NK-92 treated with Interleukin-12 subunit alpha and Interleukin-12 subunit beta, amount 100 ng/mL, for 24 hours (cell line): ENCODE results near the gene STK24.
"Not testable (repeated sequence)": the region's sequence is repeated elsewhere in the genome, so short reads cannot be mapped to it uniquely, and the experiment has no call there.

Experiments used
- DNase-seq: peaks from one replicate; lab custom pipeline; 2025; lab: John Stamatoyannopoulos, UW

The STK24 gene

DNA sequence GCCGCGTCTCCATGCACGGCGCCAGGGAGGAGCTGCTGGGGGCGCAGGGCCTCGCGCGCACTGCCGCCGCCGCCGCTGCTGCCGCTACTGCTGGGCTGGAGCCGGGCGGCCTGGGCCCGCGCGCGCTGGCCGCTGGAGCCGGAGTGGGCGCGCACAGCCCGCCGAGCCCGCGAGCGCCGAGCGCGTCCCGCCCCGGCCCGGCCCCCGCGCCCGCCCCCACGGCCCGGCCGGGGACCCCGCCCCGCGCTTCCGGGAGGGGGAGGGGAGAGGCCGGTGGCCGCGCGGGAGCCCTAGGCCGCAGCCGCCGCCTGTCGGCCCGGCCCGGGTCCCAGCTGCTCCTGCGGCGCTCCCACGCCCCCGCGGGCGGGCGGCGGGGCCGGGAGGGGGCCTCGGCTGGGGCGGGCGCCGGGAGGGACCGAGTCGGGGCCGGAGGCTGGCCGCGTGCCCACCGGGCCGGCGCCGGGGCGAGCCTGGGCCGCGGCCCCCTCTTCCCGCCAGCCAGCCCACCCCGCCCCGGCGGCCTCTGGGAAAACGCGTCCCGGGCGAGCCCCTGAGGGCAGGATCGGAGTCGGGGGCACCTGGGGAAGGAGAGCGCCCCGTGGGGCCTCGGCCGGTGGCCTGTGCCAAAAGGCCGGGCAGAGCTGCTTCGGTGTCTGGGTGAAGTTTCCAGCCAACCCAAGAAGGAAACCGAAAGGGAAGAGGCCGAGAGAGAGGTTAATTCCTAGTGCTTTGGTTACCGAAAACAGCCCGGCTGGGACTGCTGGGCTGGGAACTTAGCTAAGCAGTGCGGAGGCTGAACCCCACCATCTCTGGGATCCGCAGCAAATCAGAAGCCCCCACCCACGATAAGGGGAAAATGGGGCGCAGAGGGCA is at the start of gene STK24:
TSS of gene STK24 (minus strand) at position 145 of the 873 bp plus-strand sequence. CDS start 321 bp downstream, outside the sequence.
- DNase-seq, result peak; percentile 31

GRCh38 chr13:98626298-98626935 is 49.5 kb upstream of the STK24 start:
- DNase-seq, result no peak

- DNase-seq, result not testable (repeated sequence)
Measured at GRCh38 chr13:98624589-98624988, 47.7 kb upstream of the STK24 start.

DNA sequence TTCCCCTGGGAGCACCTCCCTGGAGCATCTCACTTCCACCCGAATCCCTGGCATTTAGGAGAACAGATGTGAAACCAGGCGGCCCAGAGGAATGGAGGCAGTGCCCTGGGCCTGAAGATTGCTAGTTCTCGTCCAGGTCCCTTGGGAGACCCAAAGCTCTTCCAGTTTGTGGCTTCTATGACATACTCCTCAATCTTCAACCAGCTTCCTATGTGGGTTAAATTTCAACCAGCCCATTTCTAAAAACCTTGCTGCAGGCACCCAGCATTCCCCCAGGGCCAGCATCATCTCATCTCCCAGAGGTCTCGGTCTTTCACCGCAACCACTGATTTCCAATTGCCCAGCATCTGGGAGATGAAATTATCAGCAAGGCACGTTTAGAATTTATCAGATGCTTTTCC is 46.0 kb upstream of the STK24 start:
- DNase-seq, result no peak

GRCh38 chr13:98619556-98619955 is 42.6 kb upstream of the STK24 start:
- no peak for DNase-seq

DNA sequence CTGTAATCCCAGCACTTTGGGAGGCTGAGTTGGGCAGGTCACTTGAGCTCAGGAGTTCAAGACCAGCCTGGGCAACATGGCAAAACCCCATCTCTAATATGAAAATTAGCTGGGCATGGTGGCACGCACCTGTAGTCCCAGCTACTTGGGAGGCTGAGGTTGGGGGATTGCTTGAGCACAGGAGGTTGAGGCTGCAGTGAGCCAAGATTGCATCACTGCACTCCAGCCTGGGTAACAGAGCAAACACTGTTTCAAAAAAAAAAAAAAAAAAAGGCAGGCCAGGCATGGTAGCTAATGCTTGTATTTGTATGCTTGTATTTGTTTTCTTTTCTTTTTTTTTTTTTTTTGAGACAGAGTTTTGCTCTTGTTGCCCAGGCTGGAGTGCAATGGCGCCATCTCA is 38.7 kb upstream of the STK24 start:
- DNase-seq, result not testable (repeated sequence)

GRCh38 chr13:98613591-98613990 is 36.7 kb upstream of the STK24 start:
- no peak for DNase-seq

DNA sequence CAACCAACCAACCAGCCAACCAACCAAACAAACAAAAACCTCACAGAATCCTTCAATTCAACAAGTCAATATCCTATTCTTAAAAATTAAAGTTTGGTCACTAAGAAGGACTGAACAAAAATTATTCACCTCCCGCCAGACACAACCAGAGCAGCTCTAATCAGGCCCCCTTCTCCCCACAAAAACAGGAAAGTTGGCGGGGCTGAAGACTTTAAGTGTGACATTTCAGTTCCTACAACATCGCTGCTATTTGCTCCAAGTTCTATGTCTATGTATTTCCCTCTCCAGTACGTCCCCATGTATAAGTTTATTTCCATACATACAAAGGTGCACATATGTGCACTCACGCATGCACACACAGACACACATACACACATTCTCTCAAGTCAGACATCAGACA is 32.8 kb upstream of the STK24 start:
- no peak for DNase-seq

DNA sequence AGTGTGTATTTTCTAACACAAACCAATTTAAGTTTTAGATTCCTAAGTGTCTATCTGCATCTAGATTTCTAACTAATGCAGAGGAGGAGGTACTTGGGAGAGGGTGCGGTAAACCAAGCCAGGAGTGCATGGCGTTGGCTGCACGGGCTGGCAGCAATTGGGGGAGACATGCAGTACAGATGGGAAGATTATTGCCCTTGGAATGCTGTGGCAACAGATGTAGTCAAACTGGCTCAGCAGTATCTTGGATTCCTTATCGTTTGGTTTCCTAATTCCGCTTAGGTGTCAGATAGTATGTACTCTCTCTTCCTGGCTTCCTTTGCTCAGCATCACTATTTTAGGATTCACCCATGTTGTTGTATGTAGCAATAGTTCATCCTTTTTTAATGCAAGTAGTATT is 29.4 kb upstream of the STK24 start:
- no peak for DNase-seq

DNA sequence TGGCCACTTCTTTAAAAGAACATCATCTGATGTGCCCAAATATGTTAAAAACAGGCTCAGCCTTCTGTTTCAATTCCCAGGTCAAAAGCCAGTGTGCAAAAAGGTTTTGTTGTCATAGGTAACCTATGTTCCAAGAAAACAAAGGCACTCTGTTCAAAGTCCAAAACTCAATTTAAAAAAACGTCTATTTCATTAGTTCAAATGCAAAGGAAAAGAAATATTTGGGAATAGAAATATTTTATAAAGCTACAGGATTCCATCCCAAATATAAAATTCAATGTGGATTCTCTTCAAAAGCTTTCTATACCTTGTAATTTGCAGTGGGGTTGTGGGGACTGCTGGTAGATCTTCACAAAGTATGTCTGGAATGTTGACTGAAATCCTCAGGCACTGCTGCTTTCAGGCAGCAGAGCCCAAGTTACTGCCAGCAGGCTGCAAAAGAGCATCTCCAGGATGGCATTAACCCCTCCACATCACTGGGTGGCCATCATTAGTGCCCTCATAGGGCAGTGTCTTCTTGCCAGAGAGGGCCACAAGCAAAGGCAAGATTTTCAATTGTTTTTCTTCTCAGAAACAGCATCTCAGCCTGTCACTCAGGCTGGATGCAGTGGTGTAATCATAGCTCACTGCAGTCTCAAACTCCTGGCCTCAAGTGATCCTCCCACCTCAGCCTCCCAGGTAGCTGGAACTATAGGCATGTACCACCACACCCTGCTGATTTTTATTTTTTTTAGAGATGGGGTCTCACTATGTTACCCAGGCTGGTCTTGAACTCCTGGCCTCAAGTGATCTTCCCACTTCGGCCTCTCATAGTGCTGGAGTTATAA is 22.8 kb upstream of the STK24 start:
- DNase-seq, result no peak

DNA sequence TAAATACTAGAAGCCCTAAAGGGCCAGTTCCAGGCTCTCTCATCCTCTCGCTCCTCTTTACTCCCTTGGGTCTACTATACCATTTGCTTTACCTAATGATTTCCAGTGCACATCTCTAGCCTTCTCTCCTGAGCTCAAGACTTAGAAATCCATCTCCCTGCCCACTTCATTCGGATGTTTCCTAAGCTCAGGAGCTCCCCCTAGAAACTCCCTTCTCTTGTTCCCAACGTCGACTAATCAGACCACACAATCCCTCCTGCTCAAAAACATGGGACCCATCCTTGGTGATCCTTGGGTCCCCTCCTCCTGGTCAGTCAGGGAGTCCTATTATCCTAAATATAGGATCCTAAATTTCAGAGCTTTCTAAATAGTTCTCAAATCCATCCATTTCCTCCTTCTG is 21.1 kb upstream of the STK24 start:
- no peak for DNase-seq

DNA sequence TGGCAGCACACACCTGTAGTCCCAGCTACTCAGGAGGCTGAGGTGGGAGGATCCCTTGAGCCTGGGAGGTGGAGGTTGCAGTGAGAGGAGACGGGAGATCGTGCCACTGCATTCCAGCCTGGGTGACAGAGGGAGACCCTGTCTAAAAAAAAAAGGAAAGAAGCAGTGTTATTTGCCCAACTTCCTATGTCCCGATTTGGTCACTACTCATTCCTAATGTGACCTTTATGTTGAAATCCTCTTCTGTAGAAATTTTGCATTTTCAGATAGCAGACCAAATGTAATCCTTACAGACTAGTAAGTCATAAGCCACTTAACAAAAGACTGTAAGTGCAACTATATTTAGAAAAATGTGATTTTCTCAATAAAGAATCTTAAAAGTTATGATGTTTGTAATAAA is 18.2 kb upstream of the STK24 start:
- no peak for DNase-seq

DNA sequence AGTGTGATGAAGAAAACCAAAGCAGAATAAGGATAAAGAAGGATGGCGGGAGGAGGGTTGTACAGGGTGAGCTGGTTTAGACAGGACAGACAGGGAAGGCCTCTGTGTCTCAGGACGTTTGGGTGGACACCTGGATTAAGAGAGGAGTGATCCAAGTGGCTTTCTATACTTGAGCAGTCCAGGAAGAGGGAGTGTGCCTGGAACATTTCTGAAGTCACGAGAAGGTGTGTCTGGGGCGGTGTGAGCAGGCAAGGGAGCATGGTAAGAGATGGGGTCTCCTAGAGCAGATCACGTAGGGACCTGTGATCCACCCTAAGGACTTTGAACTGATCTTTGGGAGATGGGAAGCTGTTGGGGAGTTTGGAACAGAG is 15.4 kb upstream of the STK24 start:
- no peak for DNase-seq

DNA sequence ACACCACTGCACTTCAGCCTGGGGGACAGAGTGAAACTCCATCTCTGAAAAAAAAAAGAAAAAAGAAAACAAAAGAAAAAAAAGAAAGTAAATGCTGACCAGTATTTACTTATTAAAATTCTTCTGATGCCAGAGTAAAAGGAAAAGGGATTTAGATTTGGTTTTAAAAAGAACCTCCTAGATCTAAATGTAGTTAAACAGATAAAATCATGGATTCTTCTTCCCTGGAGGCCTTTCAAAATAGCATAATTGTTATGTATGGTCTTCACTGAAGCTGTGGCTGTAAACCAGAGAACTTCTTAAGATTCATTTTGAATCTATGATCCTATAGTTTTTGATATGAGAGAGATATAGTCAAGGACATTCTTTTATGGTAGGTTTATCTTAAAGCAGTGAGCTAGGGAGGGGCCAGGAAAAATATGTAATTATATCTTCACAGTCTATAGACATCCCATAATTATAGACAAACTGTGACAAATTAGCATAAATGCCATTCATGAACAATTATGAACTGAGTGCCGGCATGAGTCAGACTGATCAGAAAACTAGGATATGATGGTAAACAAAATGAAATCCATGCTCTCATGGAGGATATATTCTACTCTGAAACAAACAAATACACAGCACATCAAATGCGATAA is 14.9 kb upstream of the STK24 start:
- DNase-seq, result no peak

- not testable (repeated sequence) for DNase-seq
Measured at GRCh38 chr13:98590471-98590870, 13.6 kb upstream of the STK24 start.

- not testable (repeated sequence) for DNase-seq
Measured at GRCh38 chr13:98589516-98589915, 12.6 kb upstream of the STK24 start.

GRCh38 chr13:98586400-98587345 is 9.8 kb upstream of the STK24 start:
- DNase-seq, result no peak

- no peak for DNase-seq
Measured at GRCh38 chr13:98585946-98586345, 9.0 kb upstream of the STK24 start.

DNA sequence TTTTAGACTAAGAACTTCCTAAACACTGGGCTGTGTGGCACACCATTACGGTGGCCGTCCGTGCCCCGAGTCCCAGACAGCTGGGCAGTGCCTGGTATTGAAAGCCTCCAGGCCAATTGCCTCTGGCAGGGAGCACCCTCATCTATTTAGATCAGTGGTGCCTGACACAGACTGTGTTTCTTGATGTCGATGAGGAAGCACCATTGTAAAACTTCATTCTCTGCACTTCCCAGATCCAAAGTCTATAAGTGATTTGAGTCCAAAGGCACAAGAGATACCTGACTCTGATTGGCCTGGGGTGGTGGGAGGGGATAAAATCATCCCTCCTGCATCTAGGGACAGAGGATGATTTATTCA is 8.5 kb upstream of the STK24 start:
- DNase-seq, result no peak

- DNase-seq, result no peak
Measured at GRCh38 chr13:98584668-98585397, 7.9 kb upstream of the STK24 start.
